ENCODE measurements around the gene TEDC1.

TEDC1 gene

GRCh38 chr14:105486163-105486973 lies 4.7 kb upstream of the TEDC1 start, which contains the start of gene CRIP1:
Gene CRIP1, plus strand, starts transcription at chr14:105486886. Its CDS starts 374 bp downstream, at chr14:105487260.
- no peak for DNase-seq

GRCh38 chr14:105486974-105487448 lies 4.0 kb upstream of the TEDC1 start:
- no peak for DNase-seq

GRCh38 chr14:105487449-105487985 lies 3.5 kb upstream of the TEDC1 start:
- no peak for DNase-seq

- DNase-seq: no peak
These were observed 2.9 kb upstream of the TEDC1 start for GRCh38 chr14:105487986-105488777.

GRCh38 chr14:105488781-105489541 lies 2.1 kb upstream of the TEDC1 start:
- DNase-seq: no peak

- DNase-seq: peak in 1 of 2 experiments; percentile 51
These were observed 1.3 kb upstream of the TEDC1 start for GRCh38 chr14:105489542-105490266.

- DNase-seq: no peak
These were observed 827 bp upstream of the TEDC1 start for GRCh38 chr14:105490267-105490571.

- DNase-seq: no peak
These were observed 424 bp downstream of the TEDC1 start for GRCh38 chr14:105491366-105491973.

- DNase-seq: no peak
These were observed 1.3 kb downstream of the TEDC1 start for GRCh38 chr14:105492031-105492970.

- DNase-seq: no peak
These were observed 2.2 kb downstream of the TEDC1 start for GRCh38 chr14:105492971-105493871.

- DNase-seq: no peak
These were observed 3.0 kb downstream of the TEDC1 start for GRCh38 chr14:105493921-105494605.

- no peak for DNase-seq
These were observed 3.5 kb downstream of the TEDC1 start for GRCh38 chr14:105494606-105494929.

- DNase-seq: no peak
These were observed 4.3 kb downstream of the TEDC1 start for GRCh38 chr14:105495101-105495989.

GRCh38 chr14:105495990-105496830 lies 5.2 kb downstream of the TEDC1 start:
- DNase-seq: no peak

- DNase-seq: no peak
These were observed 6.0 kb downstream of the TEDC1 start for GRCh38 chr14:105496831-105497591.

Measured in cerebellar nuclear complex (tissue), 1 donor.